Endodermal cell (in vitro differentiated cells): ENCODE data around the gene CCDC192. TPM values are rescaled to one million over a fixed set of nuclear protein-coding genes. Genes with fewer than 3 reads are reported as not detected.

ENCODE experiments used
- DNase-seq: peaks from one replicate; pipeline ENCODE4 v3.0.0-alpha.2; 2017
- H3K27ac ChIP-seq: 2 replicates; pipeline ENCODE4 v1.5.1; 2013; ENCODE audit warnings: mild to moderate bottlenecking, low read depth, low read length, moderate library complexity
- H3K27me3 ChIP-seq: 2 replicates; pipeline ENCODE4 v1.6.1; 2013; ENCODE audit warnings: mild to moderate bottlenecking, low read length, moderate library complexity; ENCODE audit not compliant: insufficient read depth, control insufficient read depth, poor library complexity, severe bottlenecking
- H3K36me3 ChIP-seq: 2 replicates; pipeline ENCODE4 v1.7.0; 2013; ENCODE audit warnings: mild to moderate bottlenecking, low read length, moderate library complexity; ENCODE audit not compliant: control insufficient read depth, insufficient read depth
- H3K4me1 ChIP-seq: one replicate; pipeline ENCODE4 v1.7.0; 2013; ENCODE audit warnings: low read length; ENCODE audit not compliant: control insufficient read depth, insufficient read depth
- H3K4me3 ChIP-seq: 2 replicates; pipeline ENCODE4 v1.5.1; 2013; ENCODE audit warnings: mild to moderate bottlenecking, low read length, moderate library complexity
- H3K9ac ChIP-seq: 2 replicates; pipeline ENCODE4 v1.6.1; 2013; ENCODE audit warnings: mild to moderate bottlenecking, low read length, moderate library complexity; ENCODE audit not compliant: poor library complexity, severe bottlenecking; ENCODE audit errors: extremely low read depth
- H3K9me3 ChIP-seq: 2 replicates; pipeline ENCODE4 v1.6.1; 2013; ENCODE audit warnings: mild to moderate bottlenecking, low read length, moderate library complexity; ENCODE audit not compliant: control insufficient read depth
- H3K27ac Mint-ChIP-seq: 2 replicates; pipeline ENCODE4 v1.8.0; 2020; ENCODE audit warnings: mixed read lengths
- H3K27me3 Mint-ChIP-seq: 2 replicates; pipeline ENCODE4 v1.8.0; 2021; ENCODE audit warnings: mild to moderate bottlenecking, mixed read lengths; ENCODE audit not compliant: insufficient read depth
- H3K36me3 Mint-ChIP-seq: 2 replicates; pipeline ENCODE4 v1.8.0; 2020; ENCODE audit warnings: low read depth, mixed read lengths
- H3K4me1 Mint-ChIP-seq: 2 replicates; pipeline ENCODE4 v1.8.0; 2020; ENCODE audit warnings: mixed read lengths
- H3K4me3 Mint-ChIP-seq: 2 replicates; pipeline ENCODE4 v1.8.0; 2020; ENCODE audit warnings: mild to moderate bottlenecking, moderate library complexity, mixed read lengths
- H3K9me3 Mint-ChIP-seq: 2 replicates; pipeline ENCODE4 v1.8.0; 2020; ENCODE audit warnings: mild to moderate bottlenecking, mixed read lengths
- CTCF ChIP-seq: fragments of 200-600 bp; sonication (generic); conservative IDR thresholded peaks from 2 replicates; pipeline ENCODE4 v1.5.0; 2021; ENCODE audit warnings: antibody characterized with exemption, mild to moderate bottlenecking
- WGBS, 2 experiments: methylation state at CpG; one replicate each; pipeline versions ENCODE4 v1.1.5 to v1.1.7; 2013; ENCODE audit warnings: missing lambda C conversion rate in 2 of 2, mixed read lengths in 1 of 2; ENCODE audit not compliant: insufficient coverage in 1 of 2, insufficient read length in 1 of 2; 5-methylcytosine and 5-hydroxymethylcytosine counted together
- total RNA-seq, 2 donors: library from RNA; stranded (reverse); fragmentation: NEBNext Ultra II Directional in 1 of 2; extraction: Animal tissue kit (Norgen Biotek cat#: 25700) in 1 of 2; gene quantifications; 2 replicates in 1 of 2; 3 replicates in 1 of 2; pipeline ENCODE4 v1.2.1, GENCODE V29; 2021

CCDC192 gene
- total RNA-seq, 2 donors from 2014 or later: 0.48 to 1.3 TPM

- H3K9me3 ChIP-seq: no peaks in the 10 kb centered on the region
- peaks cover 2% of the 10 kb centered on the region for H3K36me3 Mint-ChIP-seq
- H3K9me3 Mint-ChIP-seq: peaks cover 4% of the 10 kb centered on the region
- no peak overlapping the region for H3K27ac ChIP-seq
- H3K27me3 Mint-ChIP-seq: no peaks in the 10 kb centered on the region
- no peak overlapping the region for H3K27ac Mint-ChIP-seq
- 86% methylated on average over 1 of the region's 1 CpG; no CpG with 5 or more reads in 1 of the 2 experiments for WGBS, 2 experiments
- H3K27me3 ChIP-seq: no peaks in the 10 kb centered on the region
- H3K4me3 ChIP-seq: no peak overlapping the region
- H3K4me3 Mint-ChIP-seq: no peak overlapping the region
- H3K4me1 Mint-ChIP-seq: peaks cover 9% of the 10 kb centered on the region
- no peak overlapping the region for H3K9ac ChIP-seq
- H3K36me3 ChIP-seq: no peaks in the 10 kb centered on the region
- no peak for DNase-seq
- no peak for TF ChIP-seq CTCF
- H3K4me1 ChIP-seq: no peaks in the 10 kb centered on the region
Measured at GRCh38 chr5:127864511-127864910, 161.3 kb downstream of the CCDC192 start.

GRCh38 chr5:127865273-127865672, 162.1 kb downstream of the CCDC192 start:
- H3K9me3 Mint-ChIP-seq: no peaks in the 10 kb centered on the region
- no peak for DNase-seq
- peaks cover 9% of the 10 kb centered on the region for H3K4me1 Mint-ChIP-seq
- Histone ChIP-seq H3K9ac (no peak overlapping the region), H3K36me3 (no peaks in the 10 kb centered on the region), H3K27ac (no peak overlapping the region), H3K27me3 (no peaks in the 10 kb centered on the region), H3K9me3 (no peaks in the 10 kb centered on the region), H3K4me1 (no peaks in the 10 kb centered on the region), H3K4me3 (no peak overlapping the region)
- H3K36me3 Mint-ChIP-seq: no peaks in the 10 kb centered on the region
- H3K4me3 Mint-ChIP-seq: no peak overlapping the region
- H3K27me3 Mint-ChIP-seq: no peaks in the 10 kb centered on the region
- TF ChIP-seq CTCF: peak; percentile 75
- no CpG with 5 or more reads among the region's 1 CpG for WGBS, 2 experiments
- H3K27ac Mint-ChIP-seq: no peak overlapping the region

GRCh38 chr5:127867022-127867783, 164.0 kb downstream of the CCDC192 start:
- Mint-ChIP-seq H3K36me3 (no peaks in the 10 kb centered on the region), H3K27ac (no peak overlapping the region), H3K9me3 (no peaks in the 10 kb centered on the region), H3K4me3 (no peak overlapping the region), H3K27me3 (no peaks in the 10 kb centered on the region), H3K4me1 (peaks cover 5% of the 10 kb centered on the region)
- no peak for TF ChIP-seq CTCF
- no peaks in the 10 kb centered on the region for H3K27me3 ChIP-seq
- H3K9me3 ChIP-seq: no peaks in the 10 kb centered on the region
- H3K4me3 ChIP-seq: no peak overlapping the region
- no peak for DNase-seq
- H3K4me1 ChIP-seq: no peaks in the 10 kb centered on the region
- no peak overlapping the region for H3K27ac ChIP-seq
- H3K9ac ChIP-seq: no peak overlapping the region
- no peaks in the 10 kb centered on the region for H3K36me3 ChIP-seq
- WGBS, 2 experiments: 92 to 93% methylated on average over 2 to 5 of the region's 6 CpGs
